Vagina (tissue), 2 donors: ENCODE data around the gene EXOC6B.

Experiments used
- POLR2AphosphoS5 ChIP-seq, 2 donors: sonication (generic); formaldehyde crosslinking; IDR thresholded peaks; one replicate each; pipeline ENCODE4 v1.9.0; 2017; ENCODE audit warnings: antibody characterized with exemption in 2 of 2, mild to moderate bottlenecking in 2 of 2, low read depth in 1 of 2; ENCODE audit not compliant: insufficient read depth in 1 of 2
- TF ChIP-seq, protein P1 (sequence below), 3 experiments: fragments of 450-650 bp in 2 of 3; fragments of 200-600 bp in 1 of 3; sonication (generic) in 1 of 3; IDR thresholded peaks; one replicate each; pipeline ENCODE4 v1.5.1; 2017 to 2019; ENCODE audit warnings: antibody characterized with exemption in 3 of 3, mild to moderate bottlenecking in 2 of 3, moderate library complexity in 2 of 3

- no peak for TF ChIP-seq POLR2AphosphoS5 (IDR thresholded peaks at IDR 0.05; ENCODE audit: insufficient read depth in 1 of 2, low read depth in 1 of 2)
- TF ChIP-seq, protein P1, sequence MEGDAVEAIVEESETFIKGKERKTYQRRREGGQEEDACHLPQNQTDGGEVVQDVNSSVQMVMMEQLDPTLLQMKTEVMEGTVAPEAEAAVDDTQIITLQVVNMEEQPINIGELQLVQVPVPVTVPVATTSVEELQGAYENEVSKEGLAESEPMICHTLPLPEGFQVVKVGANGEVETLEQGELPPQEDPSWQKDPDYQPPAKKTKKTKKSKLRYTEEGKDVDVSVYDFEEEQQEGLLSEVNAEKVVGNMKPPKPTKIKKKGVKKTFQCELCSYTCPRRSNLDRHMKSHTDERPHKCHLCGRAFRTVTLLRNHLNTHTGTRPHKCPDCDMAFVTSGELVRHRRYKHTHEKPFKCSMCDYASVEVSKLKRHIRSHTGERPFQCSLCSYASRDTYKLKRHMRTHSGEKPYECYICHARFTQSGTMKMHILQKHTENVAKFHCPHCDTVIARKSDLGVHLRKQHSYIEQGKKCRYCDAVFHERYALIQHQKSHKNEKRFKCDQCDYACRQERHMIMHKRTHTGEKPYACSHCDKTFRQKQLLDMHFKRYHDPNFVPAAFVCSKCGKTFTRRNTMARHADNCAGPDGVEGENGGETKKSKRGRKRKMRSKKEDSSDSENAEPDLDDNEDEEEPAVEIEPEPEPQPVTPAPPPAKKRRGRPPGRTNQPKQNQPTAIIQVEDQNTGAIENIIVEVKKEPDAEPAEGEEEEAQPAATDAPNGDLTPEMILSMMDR (IDR thresholded peaks at IDR 0.05), result no peak
Observed at GRCh38 chr2:72863046-72863445, 37.2 kb upstream of the EXOC6B start.
